Subcutaneous adipose tissue (tissue), 4 donors: ENCODE results near the gene S100PBP. TPM values are rescaled to one million over a fixed set of nuclear protein-coding genes. Genes with fewer than 3 reads are reported as not detected.

Experiments
- total RNA-seq, 4 donors: library from RNA; depleted of rRNA; stranded (reverse); fragments of >200 nt; gene quantifications; one replicate each; pipeline ENCODE4 v1.1.0, GENCODE V29; 2016
- TF ChIP-seq, protein P1 (sequence below): fragments of 450-650 bp; IDR thresholded peaks from one replicate; pipeline ENCODE4 v1.5.1; 2016; ENCODE audit warnings: low read depth, mild to moderate bottlenecking, control low read depth, antibody characterized with exemption, moderate library complexity

Gene S100PBP
- total RNA-seq, 4 donors from 2014 or later = 21.2 to 46.6 (median 37.3) TPM

DNA sequence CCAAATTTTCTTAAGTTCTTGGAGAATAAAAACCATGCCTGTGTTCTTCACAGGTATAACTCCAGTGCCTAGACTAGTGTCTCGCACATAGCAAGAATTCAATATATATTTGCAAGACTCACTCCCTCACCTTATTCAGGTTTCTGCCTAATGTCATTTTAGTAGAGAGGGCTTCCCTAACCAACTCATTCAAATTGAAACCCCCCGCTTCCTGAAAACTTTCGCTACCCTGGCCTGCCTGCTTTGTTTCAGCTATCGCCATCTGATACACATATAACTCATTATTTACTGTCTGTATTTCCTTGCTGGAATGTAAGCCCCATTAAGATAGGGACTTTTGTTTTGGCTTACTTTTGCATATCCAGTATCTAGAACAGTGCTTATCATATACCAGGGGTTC is 8.9 kb upstream of the S100PBP start:
- TF ChIP-seq, protein P1, sequence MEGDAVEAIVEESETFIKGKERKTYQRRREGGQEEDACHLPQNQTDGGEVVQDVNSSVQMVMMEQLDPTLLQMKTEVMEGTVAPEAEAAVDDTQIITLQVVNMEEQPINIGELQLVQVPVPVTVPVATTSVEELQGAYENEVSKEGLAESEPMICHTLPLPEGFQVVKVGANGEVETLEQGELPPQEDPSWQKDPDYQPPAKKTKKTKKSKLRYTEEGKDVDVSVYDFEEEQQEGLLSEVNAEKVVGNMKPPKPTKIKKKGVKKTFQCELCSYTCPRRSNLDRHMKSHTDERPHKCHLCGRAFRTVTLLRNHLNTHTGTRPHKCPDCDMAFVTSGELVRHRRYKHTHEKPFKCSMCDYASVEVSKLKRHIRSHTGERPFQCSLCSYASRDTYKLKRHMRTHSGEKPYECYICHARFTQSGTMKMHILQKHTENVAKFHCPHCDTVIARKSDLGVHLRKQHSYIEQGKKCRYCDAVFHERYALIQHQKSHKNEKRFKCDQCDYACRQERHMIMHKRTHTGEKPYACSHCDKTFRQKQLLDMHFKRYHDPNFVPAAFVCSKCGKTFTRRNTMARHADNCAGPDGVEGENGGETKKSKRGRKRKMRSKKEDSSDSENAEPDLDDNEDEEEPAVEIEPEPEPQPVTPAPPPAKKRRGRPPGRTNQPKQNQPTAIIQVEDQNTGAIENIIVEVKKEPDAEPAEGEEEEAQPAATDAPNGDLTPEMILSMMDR = no peak

DNA sequence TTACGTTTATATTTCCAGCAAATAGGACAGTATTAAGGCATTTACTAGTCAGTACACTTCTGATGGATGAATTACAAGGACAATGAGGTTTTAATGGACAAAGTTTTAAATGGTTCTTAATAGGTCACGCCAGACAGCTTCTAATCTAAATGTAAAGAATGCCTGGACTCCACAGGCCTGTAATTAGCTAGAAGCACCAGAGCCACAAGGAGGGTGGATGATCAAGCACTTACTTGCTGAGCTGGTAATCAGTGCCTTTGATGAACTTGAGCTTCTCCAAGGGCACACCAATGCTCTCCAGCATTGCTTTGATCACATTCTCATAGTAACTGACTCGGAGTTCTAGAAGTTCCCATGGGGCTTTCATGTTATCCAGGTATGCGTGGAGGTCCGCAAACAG is 7.1 kb upstream of the S100PBP start:
- TF ChIP-seq, protein P1 = no peak

DNA sequence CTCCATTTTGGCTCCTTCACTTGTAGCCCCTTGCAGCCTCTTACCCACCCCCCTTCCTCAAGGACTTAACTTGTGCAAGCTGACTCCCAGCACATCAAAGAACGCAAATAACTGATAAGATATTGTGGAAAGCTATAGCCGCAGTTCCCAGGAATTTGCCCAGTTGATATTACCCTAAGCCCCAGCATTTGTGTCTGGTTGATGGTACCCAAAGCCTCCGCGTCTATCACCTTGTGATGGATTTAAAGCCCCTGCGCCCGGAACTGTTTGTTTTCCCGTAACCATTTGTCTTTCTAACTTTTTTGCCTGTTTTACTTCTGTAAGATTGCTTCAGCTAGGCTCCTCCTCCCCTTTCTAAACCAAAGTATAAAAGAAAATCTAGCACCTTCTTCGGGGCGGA is 6.2 kb upstream of the S100PBP start:
- TF ChIP-seq, protein P1 = no peak

DNA sequence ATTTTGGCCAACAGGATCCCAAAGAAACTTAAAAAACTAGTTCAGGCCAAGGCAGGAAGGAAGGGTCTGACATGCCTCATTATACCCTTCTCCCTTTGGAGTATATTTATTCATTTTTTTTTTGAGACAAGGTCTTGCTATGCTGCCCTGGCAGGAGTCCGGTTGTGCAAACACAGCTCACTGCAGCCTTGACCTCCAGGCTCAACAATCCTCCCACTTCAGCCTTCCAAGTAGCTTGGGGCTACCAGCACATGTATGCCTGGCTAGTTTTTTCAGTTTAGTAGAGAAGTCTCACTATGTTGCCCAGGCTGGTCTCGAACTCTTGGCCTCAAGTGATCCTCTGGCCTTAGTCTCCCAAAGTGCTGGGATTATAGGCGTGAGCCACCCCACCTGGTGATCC is 5.5 kb upstream of the S100PBP start:
- TF ChIP-seq, protein P1 = no peak

DNA sequence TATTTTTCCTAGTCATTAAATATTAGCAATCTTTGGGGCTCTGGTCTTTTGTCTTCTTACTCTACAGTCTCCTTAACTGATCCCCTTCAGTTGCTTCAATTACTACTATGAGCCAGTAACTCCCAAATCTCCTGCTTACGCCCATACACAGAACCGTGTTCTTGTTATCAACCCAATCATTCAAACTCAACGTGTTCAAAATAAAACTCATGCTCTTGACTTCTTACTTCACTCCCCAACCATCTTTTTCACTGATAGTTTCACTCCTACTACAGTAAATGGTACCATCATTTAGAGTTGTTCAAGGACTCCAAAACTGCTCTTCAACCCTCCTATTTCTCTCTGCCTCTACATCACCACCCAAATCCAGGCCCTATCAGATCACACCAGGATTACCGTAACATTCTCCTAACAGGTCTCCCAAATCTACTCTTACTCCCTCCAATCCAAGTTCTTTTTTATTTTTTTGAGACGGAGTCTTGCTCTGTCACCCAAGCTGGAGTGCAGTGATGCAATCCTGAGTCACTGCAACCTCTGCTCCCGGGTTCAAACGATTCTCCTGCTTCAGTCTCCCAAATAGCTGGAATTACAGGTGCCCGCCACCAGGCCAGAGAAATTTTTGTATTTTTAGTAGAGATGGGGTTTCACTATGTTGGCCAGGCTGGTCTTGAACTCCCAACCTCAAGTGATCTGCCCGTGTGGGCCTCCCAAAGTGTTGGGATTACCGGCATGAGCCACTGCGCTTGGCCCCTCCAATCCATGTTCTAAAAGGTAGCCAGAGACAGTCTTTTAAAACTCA is 3.3 kb upstream of the S100PBP start:
- TF ChIP-seq, protein P1 = no peak

DNA sequence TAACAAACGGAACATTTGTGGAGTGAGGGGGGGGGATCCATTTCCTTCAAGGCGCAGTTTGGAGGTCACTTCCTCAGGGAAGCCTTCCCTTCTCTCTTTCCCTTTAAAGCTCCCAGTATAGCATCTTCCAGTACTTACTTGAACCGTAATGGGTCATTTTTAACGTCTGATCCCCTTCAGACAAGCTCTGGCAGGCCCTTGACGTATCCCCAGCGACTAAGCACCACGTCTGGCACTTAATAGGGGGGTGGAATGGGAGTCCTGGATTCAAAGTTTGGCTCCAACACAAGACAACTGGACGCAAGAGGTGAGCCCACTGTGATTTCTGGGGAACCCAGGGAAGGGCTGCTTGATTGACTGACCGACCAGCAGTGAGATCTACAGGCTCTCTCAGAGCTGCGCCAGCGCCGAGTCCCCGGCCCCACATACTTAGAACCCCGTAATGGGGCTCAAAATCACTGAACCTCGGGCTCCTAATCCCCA is 736 bp upstream of the S100PBP start:
- TF ChIP-seq, protein P1 = no peak

DNA sequence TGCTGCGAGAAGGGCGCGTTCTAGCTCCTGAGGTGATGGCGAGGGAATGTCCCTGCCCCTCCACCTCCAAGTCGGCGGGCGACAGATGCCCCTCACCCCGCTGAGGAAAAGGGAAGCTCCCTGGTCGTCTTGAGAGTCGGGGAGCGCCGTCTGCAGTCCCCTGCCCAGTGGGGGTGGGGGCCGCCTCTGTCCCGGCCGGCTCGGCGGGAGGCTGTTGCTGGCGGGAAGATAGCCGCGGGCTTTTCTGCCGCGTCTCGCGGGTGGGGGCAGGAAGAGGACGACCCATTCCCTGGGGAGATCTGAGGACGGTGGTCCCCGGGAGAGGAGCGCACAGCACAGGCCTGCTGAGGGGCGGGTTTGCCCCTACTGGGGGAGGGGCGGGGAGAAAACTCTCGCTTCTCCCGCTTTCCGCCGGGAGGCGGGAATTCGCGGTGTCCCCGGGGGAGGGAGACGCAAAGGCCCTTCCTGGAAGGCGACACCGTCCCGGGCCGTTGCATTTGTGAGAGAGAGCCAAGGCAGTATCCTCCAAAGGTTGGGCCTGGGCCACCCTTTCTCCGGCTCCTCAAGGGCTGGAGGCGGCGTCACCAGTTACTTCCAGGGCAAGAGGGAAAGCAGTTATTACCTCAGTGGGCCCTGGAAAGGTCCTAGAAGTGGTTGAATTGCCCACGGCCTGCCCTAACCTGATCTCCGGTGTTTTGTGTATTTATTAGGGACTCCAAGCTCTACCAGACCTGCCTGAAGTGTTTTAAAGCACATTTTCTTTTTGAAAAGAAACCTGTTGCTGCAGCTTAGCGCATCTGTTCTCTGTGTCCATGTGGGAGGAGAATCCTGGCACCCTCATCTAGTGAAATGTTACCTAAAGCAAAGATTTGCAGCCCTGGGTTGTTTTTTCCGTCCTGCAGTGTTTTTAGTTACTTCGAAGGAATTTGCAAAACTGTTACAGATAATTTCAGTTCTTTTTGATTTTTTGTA is 648 bp downstream of the S100PBP start:
- TF ChIP-seq, protein P1 = no peak
